ENCODE results near the gene TSR2. TPM values are rescaled to one million over a fixed set of nuclear protein-coding genes. Genes with fewer than 3 reads are reported as not detected.
A peak's percentile ranks its signal among the peaks of the same experiment; 100 is the strongest.

Gene TSR2
- total and polyA plus RNA-seq, 2 of the 13 experiments (the other 11 are each of a cell fraction or from before 2014, with no cell fraction given) = 10.9 to 35.5 TPM

GRCh38 chrX:54452920-54453319 lies 12.7 kb downstream of the TSR2 start:
- no TSS peak for BruUV-seq (replicated peaks)
- peak; percentile 93 for ATAC-seq
- Histone ChIP-seq H3K4me2 (ENCODE audit: low read depth, low read length) (no peak overlapping the region), H3K27me3 (ENCODE audit: control insufficient read depth in 1 of 2, insufficient read depth in 2 of 2, low read length in 2 of 2) (no peaks in the 10 kb centered on the region), H3K4me3 (replicated peaks in 1 of 3; ENCODE audit: insufficient read depth in 1 of 3, low read depth in 2 of 3, low read length in 3 of 3) (no peak overlapping the region), H2AFZ (ENCODE audit: low read length) (no peak overlapping the region), H3K36me3 (replicated peaks in 1 of 2; ENCODE audit: control insufficient read depth in 1 of 2, insufficient read depth in 2 of 2, low read length in 2 of 2) (no peaks in the 10 kb centered on the region), H3K9me3 (ENCODE audit: low read length) (no peaks in the 10 kb centered on the region), H3K79me2 (ENCODE audit: insufficient read depth, low read length) (no peaks in the 10 kb centered on the region), H3K4me1 (ENCODE audit: insufficient read depth, low read length) (no peaks in the 10 kb centered on the region), H3K9ac (ENCODE audit: insufficient read depth, low read depth, low read length) (no peak overlapping the region), H3K27ac (ENCODE audit: extremely low read length, insufficient read depth, low read length) (no peak overlapping the region), H4K20me1 (ENCODE audit: insufficient read depth, low read length) (no peaks in the 10 kb centered on the region)
- peak; percentile 27 for DNase-seq (ENCODE audit: low spot score)
- WGBS (ENCODE audit: low lambda C conversion rate) = 36% methylated on average over 2 of the region's 2 CpGs
- peak; percentile 78 for FAIRE-seq
- CTCF ChIA-PET (ENCODE audit: low intra/inter-chr PET ratio, low total read pairs) = no interaction called here
- intact Hi-C loops (cut with micrococcal nuclease; ENCODE audit: unreplicated experiment) (no loop called here), in situ Hi-C loops (cut with HindIII; ENCODE audit: extremely low pct_ligation_motif_present, low pct_unique_long_range_greater_than_20kb) (no loop called here)
- POLR2A ChIA-PET = interaction anchor here (0.8 kb wide), 1 partner anchor 13 kb away, joined by 3 read pairs; the partner anchor contains the start of gene TSR2
- TF ChIP-seq HOXA3 (CRISPR knock-in tag; IDR thresholded peaks at IDR 0.05) = no peak
- TF ChIP-seq KAT8 (CRISPR knock-in tag; IDR thresholded peaks at IDR 0.05) = no peak
- TF ChIP-seq MTA3 (CRISPR knock-in tag; IDR thresholded peaks at IDR 0.05) = no peak
- no peak for TF ChIP-seq ZBTB37 (CRISPR knock-in tag; IDR thresholded peaks at IDR 0.05)
- no peak for TF ChIP-seq HIVEP1 (CRISPR knock-in tag; IDR thresholded peaks at IDR 0.05)
- peak; percentile 39 for TF ChIP-seq STAG1 (CRISPR knock-in tag; IDR thresholded peaks at IDR 0.05)
- TF ChIP-seq ZNF572 (CRISPR knock-in tag; IDR thresholded peaks at IDR 0.05) = no peak

- H3K4me3 ChIP-seq (replicated peaks in 1 of 3; ENCODE audit: insufficient read depth in 1 of 3, low read depth in 2 of 3, low read length in 3 of 3) = no peak overlapping the region
- no TSS peak for BruUV-seq (replicated peaks)
- no peak overlapping the region for H3K27ac ChIP-seq (ENCODE audit: extremely low read length, insufficient read depth, low read length)
- H3K9me3 ChIP-seq (ENCODE audit: low read length) = no peaks in the 10 kb centered on the region
- no CpG with 5 or more reads among the region's 21 CpGs for WGBS (ENCODE audit: low lambda C conversion rate)
- in situ Hi-C loops (cut with HindIII; ENCODE audit: extremely low pct_ligation_motif_present, low pct_unique_long_range_greater_than_20kb) = no loop called here
- H3K9ac ChIP-seq (ENCODE audit: insufficient read depth, low read depth, low read length) = no peak overlapping the region
- FAIRE-seq = no peak
- H3K27me3 ChIP-seq (ENCODE audit: control insufficient read depth in 1 of 2, insufficient read depth in 2 of 2, low read length in 2 of 2) = no peaks in the 10 kb centered on the region
- no peak for DNase-seq (ENCODE audit: low spot score)
- ChIA-PET CTCF (ENCODE audit: low intra/inter-chr PET ratio, low total read pairs) (no interaction called here), POLR2A (no interaction called here)
- no peak overlapping the region for H2AFZ ChIP-seq (ENCODE audit: low read length)
- H3K4me1 ChIP-seq (ENCODE audit: insufficient read depth, low read length) = no peaks in the 10 kb centered on the region
- H4K20me1 ChIP-seq (ENCODE audit: insufficient read depth, low read length) = no peaks in the 10 kb centered on the region
- intact Hi-C loops (cut with micrococcal nuclease; ENCODE audit: unreplicated experiment) = no loop called here
- no peak overlapping the region for H3K4me2 ChIP-seq (ENCODE audit: low read depth, low read length)
- no peaks in the 10 kb centered on the region for H3K36me3 ChIP-seq (replicated peaks in 1 of 2; ENCODE audit: control insufficient read depth in 1 of 2, insufficient read depth in 2 of 2, low read length in 2 of 2)
- peak; percentile 44; the same call in 2 of the 3 replicates for ATAC-seq
- H3K79me2 ChIP-seq (ENCODE audit: insufficient read depth, low read length) = no peaks in the 10 kb centered on the region
- TF ChIP-seq ZNF451 (CRISPR knock-in tag; IDR thresholded peaks at IDR 0.05) (no peak), MXD1 (CRISPR knock-in tag; IDR thresholded peaks at IDR 0.05) (no peak), ZKSCAN5 (CRISPR knock-in tag; IDR thresholded peaks at IDR 0.05) (no peak), ZNF850 (CRISPR knock-in tag; conservative IDR thresholded peaks at IDR 0.05) (no peak), ZBTB14 (CRISPR knock-in tag; IDR thresholded peaks at IDR 0.05) (no peak), FOXO4 (CRISPR knock-in tag; conservative IDR thresholded peaks at IDR 0.05) (no peak)
Observed at GRCh38 chrX:54470054-54470760, 30.0 kb downstream of the TSR2 start.
